H9 (cell line): Measurements from ENCODE around the gene LYVE1. TPM values are rescaled to one million over a fixed set of nuclear protein-coding genes. Genes with fewer than 3 reads are reported as not detected.
A peak's percentile ranks its signal among the peaks of the same experiment; 100 is the strongest.

Experiments used
- DNase-seq: peaks from one replicate; pipeline ENCODE4 v3.0.0-alpha.2; 2017
- H2AFZ ChIP-seq: one replicate; pipeline ENCODE4 v1.6.1; 2013; ENCODE audit warnings: mild to moderate bottlenecking, low read length, control low read depth, moderate library complexity
- H2AK5ac ChIP-seq: 2 replicates; pipeline ENCODE4 v1.6.1; 2013; ENCODE audit warnings: low read length, control low read depth, mixed read lengths; ENCODE audit not compliant: insufficient read length
- H2BK120ac ChIP-seq: one replicate; pipeline ENCODE4 v1.6.1; 2013; ENCODE audit warnings: low read depth, mild to moderate bottlenecking, low read length, control low read depth, inconsistent platforms; ENCODE audit not compliant: poor library complexity, severe bottlenecking
- H2BK12ac ChIP-seq: 2 replicates; pipeline ENCODE4 v1.6.1; 2013; ENCODE audit warnings: low read length, control low read depth, mixed read lengths, low read depth; ENCODE audit not compliant: insufficient read length
- H2BK15ac ChIP-seq: 2 replicates; pipeline ENCODE4 v1.6.1; 2013; ENCODE audit warnings: low read depth, low read length, control low read depth
- H2BK20ac ChIP-seq: one replicate; pipeline ENCODE4 v1.6.1; 2013; ENCODE audit warnings: low read depth, mild to moderate bottlenecking, low read length, control low read depth, inconsistent platforms; ENCODE audit not compliant: poor library complexity, severe bottlenecking
- H2BK5ac ChIP-seq: 2 replicates; pipeline ENCODE4 v1.6.1; 2013; ENCODE audit warnings: low read length, control low read depth, mixed read lengths; ENCODE audit not compliant: insufficient read length
- H3K14ac ChIP-seq: 2 replicates; pipeline ENCODE4 v1.6.1; 2013; ENCODE audit warnings: low read length, control low read depth; ENCODE audit not compliant: insufficient read depth
- H3K18ac ChIP-seq: 2 replicates; pipeline ENCODE4 v1.6.1; 2013; ENCODE audit warnings: low read depth, mild to moderate bottlenecking, mixed read lengths, low read length, control low read depth; ENCODE audit not compliant: insufficient read length
- H3K23ac ChIP-seq: 2 replicates; pipeline ENCODE4 v1.6.1; 2013; ENCODE audit warnings: low read length, control low read depth, mixed read lengths, low read depth; ENCODE audit not compliant: insufficient read length
- H3K23me2 ChIP-seq: 2 replicates; pipeline ENCODE4 v1.6.1; 2013; ENCODE audit warnings: low read depth, mild to moderate bottlenecking, mixed read lengths, low read length, control low read depth; ENCODE audit not compliant: insufficient read length, poor library complexity, severe bottlenecking
- H3K27ac ChIP-seq: 2 replicates; pipeline ENCODE4 v1.5.1; 2013; ENCODE audit warnings: low read length, control low read depth, mixed read lengths, low read depth; ENCODE audit not compliant: insufficient read length
- H3K27me3 ChIP-seq: 2 replicates; pipeline ENCODE4 v1.6.1; 2013; ENCODE audit warnings: low read length, control low read depth, inconsistent platforms; ENCODE audit not compliant: insufficient read depth
- H3K4ac ChIP-seq: 2 replicates; pipeline ENCODE4 v1.6.1; 2013; ENCODE audit warnings: low read depth, mild to moderate bottlenecking, control low read depth, inconsistent platforms, low read length, moderate library complexity
- H3K4me1 ChIP-seq: 2 replicates; pipeline ENCODE4 v1.6.1; 2013; ENCODE audit warnings: low read length, control low read depth, inconsistent platforms; ENCODE audit not compliant: insufficient read depth
- H3K4me2 ChIP-seq: 2 replicates; pipeline ENCODE4 v1.6.1; 2013; ENCODE audit warnings: low read length, control low read depth, mixed read lengths; ENCODE audit not compliant: insufficient read length, insufficient read depth
- H3K56ac ChIP-seq: 2 replicates; pipeline ENCODE4 v1.6.1; 2013; ENCODE audit warnings: low read depth, mild to moderate bottlenecking, mixed read lengths, low read length, control low read depth; ENCODE audit not compliant: insufficient read length
- H3K79me1 ChIP-seq: 2 replicates; pipeline ENCODE4 v1.6.1; 2013; ENCODE audit warnings: low read depth, mild to moderate bottlenecking, moderate library complexity, low read length, control low read depth, inconsistent platforms; ENCODE audit not compliant: insufficient read depth, poor library complexity, severe bottlenecking
- H3K79me2 ChIP-seq: 2 replicates; pipeline ENCODE4 v1.6.1; 2013; ENCODE audit warnings: low read length, control low read depth, inconsistent platforms; ENCODE audit not compliant: insufficient read depth
- H3K9ac ChIP-seq: 2 replicates; pipeline ENCODE4 v1.6.1; 2013; ENCODE audit warnings: low read length, control low read depth, mixed read lengths; ENCODE audit not compliant: insufficient read length; ENCODE audit errors: extremely low read depth
- H3K9me3 ChIP-seq: one replicate; pipeline ENCODE4 v1.6.1; 2013; ENCODE audit warnings: low read depth, low read length, inconsistent platforms; ENCODE audit not compliant: control insufficient read depth
- H3T11ph ChIP-seq: one replicate; pipeline ENCODE4 v1.6.1; 2013; ENCODE audit warnings: mild to moderate bottlenecking, low read length, control low read depth, inconsistent platforms
- H4K20me1 ChIP-seq: one replicate; pipeline ENCODE4 v1.6.1; 2013; ENCODE audit not compliant: control insufficient read depth, insufficient read length, insufficient read depth
- H4K5ac ChIP-seq: 2 replicates; pipeline ENCODE4 v1.6.1; 2013; ENCODE audit warnings: low read depth, mild to moderate bottlenecking, mixed read lengths, low read length, control low read depth; ENCODE audit not compliant: insufficient read length
- H4K8ac ChIP-seq: replicated peaks from 2 replicates; pipeline ENCODE4 v1.6.1; 2013; ENCODE audit warnings: low read length, control low read depth, mixed read lengths, low read depth; ENCODE audit not compliant: insufficient read length
- H4K91ac ChIP-seq: 2 replicates; pipeline ENCODE4 v1.6.1; 2013; ENCODE audit warnings: low read depth, mild to moderate bottlenecking, moderate library complexity, mixed read lengths, low read length, control low read depth; ENCODE audit not compliant: insufficient read length
- H3K27ac Mint-ChIP-seq, 3 experiments: 2 replicates in 2 of 3; 3 replicates in 1 of 3; pipeline ENCODE4 v1.8.0; 2020 to 2021; ENCODE audit warnings: mixed read lengths in 3 of 3, mild to moderate bottlenecking in 1 of 3, moderate library complexity in 1 of 3
- H3K27me3 Mint-ChIP-seq: 2 replicates; pipeline ENCODE4 v1.8.0; 2021; ENCODE audit warnings: low read depth, mild to moderate bottlenecking, moderate library complexity, mixed read lengths
- H3K36me3 Mint-ChIP-seq, 3 experiments: 2 replicates in 2 of 3; 3 replicates in 1 of 3; pipeline ENCODE4 v1.8.0; 2020 to 2021; ENCODE audit warnings: low read depth in 3 of 3, mixed read lengths in 3 of 3; ENCODE audit not compliant: insufficient read depth in 1 of 3
- H3K4me1 Mint-ChIP-seq, 2 experiments: 2 replicates each; pipeline ENCODE4 v1.8.0; 2020; ENCODE audit warnings: mixed read lengths in 2 of 2
- H3K4me3 Mint-ChIP-seq, 2 experiments: 2 replicates in 1 of 2; 3 replicates in 1 of 2; pipeline ENCODE4 v1.8.0; 2020 to 2021; ENCODE audit warnings: mild to moderate bottlenecking in 2 of 2, mixed read lengths in 2 of 2, moderate library complexity in 1 of 2
- H3K9me3 Mint-ChIP-seq, 2 experiments: 2 replicates in 1 of 2; 3 replicates in 1 of 2; pipeline ENCODE4 v1.8.0; 2020; ENCODE audit warnings: mild to moderate bottlenecking in 2 of 2, mixed read lengths in 2 of 2, moderate library complexity in 1 of 2
- WGBS: extraction: QIAGEN DNeasy Blood & Tissue Kit; methylation state at CpG from one replicate; pipeline ENCODE4 v1.1.7; 2013; ENCODE audit warnings: missing lambda C conversion rate, low lambda C conversion rate, mixed read lengths; ENCODE audit not compliant: insufficient read length; ENCODE audit errors: extremely low coverage; 5-methylcytosine and 5-hydroxymethylcytosine counted together
- total RNA-seq: library from RNA; stranded (reverse); gene quantifications from 2 replicates; pipeline ENCODE4 v1.2.1, GENCODE V29; 2021
- TF ChIP-seq, protein P1 (sequence below): fragments of 200-600 bp; sonication (generic); conservative IDR thresholded peaks from 3 replicates; pipeline ENCODE4 v1.8.0; 2021; ENCODE audit warnings: antibody characterized with exemption, mild to moderate bottlenecking

LYVE1 gene
- total RNA-seq, 1 experiment from 2014 or later, result not detected

DNA sequence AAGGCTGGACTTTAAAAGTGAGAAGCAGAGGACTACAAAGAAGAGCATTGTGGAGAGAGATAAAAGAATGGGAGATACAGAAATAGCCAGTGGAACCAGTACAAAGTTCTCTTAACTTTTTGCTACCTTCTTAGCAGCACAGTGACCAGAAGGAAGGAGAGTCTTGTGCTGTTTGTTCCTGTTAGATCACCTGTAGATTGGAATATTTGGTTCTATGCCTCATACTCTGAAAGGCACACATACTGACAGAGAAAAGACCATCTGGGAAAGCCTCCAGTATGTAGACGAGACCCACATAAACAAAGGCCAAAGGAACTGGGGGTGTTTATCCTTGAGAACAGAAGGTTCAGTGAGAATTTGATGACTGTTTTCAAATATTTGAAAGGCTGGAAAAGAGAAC is 46.2 kb downstream of the LYVE1 start:
- H3K27me3 ChIP-seq, result no peaks in the 10 kb centered on the region
- H2BK120ac ChIP-seq, result no peak overlapping the region
- no peak overlapping the region for H2AFZ ChIP-seq
- H3K4me2 ChIP-seq, result no peak overlapping the region
- no peak overlapping the region for H2AK5ac ChIP-seq
- H3K14ac ChIP-seq, result no peak overlapping the region
- H3K9me3 Mint-ChIP-seq, result no peaks in the 10 kb centered on the region
- no peak overlapping the region for H2BK12ac ChIP-seq
- H4K91ac ChIP-seq, result no peak overlapping the region
- H3K9me3 ChIP-seq, result no peaks in the 10 kb centered on the region
- no peak overlapping the region for H3K23ac ChIP-seq
- no peak for DNase-seq
- H4K5ac ChIP-seq, result no peak overlapping the region
- H3K18ac ChIP-seq, result no peak overlapping the region
- no peaks in the 10 kb centered on the region for H4K20me1 ChIP-seq
- no peak overlapping the region for H3K27ac ChIP-seq
- H2BK5ac ChIP-seq, result no peak overlapping the region
- H3K79me1 ChIP-seq, result no peaks in the 10 kb centered on the region
- TF ChIP-seq, protein P1, sequence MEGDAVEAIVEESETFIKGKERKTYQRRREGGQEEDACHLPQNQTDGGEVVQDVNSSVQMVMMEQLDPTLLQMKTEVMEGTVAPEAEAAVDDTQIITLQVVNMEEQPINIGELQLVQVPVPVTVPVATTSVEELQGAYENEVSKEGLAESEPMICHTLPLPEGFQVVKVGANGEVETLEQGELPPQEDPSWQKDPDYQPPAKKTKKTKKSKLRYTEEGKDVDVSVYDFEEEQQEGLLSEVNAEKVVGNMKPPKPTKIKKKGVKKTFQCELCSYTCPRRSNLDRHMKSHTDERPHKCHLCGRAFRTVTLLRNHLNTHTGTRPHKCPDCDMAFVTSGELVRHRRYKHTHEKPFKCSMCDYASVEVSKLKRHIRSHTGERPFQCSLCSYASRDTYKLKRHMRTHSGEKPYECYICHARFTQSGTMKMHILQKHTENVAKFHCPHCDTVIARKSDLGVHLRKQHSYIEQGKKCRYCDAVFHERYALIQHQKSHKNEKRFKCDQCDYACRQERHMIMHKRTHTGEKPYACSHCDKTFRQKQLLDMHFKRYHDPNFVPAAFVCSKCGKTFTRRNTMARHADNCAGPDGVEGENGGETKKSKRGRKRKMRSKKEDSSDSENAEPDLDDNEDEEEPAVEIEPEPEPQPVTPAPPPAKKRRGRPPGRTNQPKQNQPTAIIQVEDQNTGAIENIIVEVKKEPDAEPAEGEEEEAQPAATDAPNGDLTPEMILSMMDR, result no peak
- H2BK15ac ChIP-seq, result no peak overlapping the region
- H3K4me3 Mint-ChIP-seq, result no peak overlapping the region
- no peak overlapping the region for H2BK20ac ChIP-seq
- H3K36me3 Mint-ChIP-seq, result peaks cover 1 to 15% (median 10%) of the 10 kb centered on the region in 3 experiments; a peak in 4 of 7 replicates
- H4K8ac ChIP-seq, result no peak overlapping the region
- H3K4me1 Mint-ChIP-seq, result no peaks in the 10 kb centered on the region
- no peaks in the 10 kb centered on the region for H3K79me2 ChIP-seq
- no peak overlapping the region for H3K56ac ChIP-seq
- no peaks in the 10 kb centered on the region for H3K4me1 ChIP-seq
- no peaks in the 10 kb centered on the region for H3K23me2 ChIP-seq
- H3K27ac Mint-ChIP-seq, result peak overlapping the region in 1 of 3 experiments; percentile 44; a peak in 1 of 7 replicates
- H3T11ph ChIP-seq, result no peak overlapping the region
- H3K27me3 Mint-ChIP-seq, result no peaks in the 10 kb centered on the region
- no peak overlapping the region for H3K4ac ChIP-seq
- no peak overlapping the region for H3K9ac ChIP-seq
- WGBS, result no CpG with 5 or more reads among the region's 1 CpG
